H1 (cell line): ENCODE measurements around the gene JAKMIP2. TPM values are rescaled to one million over a fixed set of nuclear protein-coding genes. Genes with fewer than 3 reads are reported as not detected.

Experiments
- CTCF ChIA-PET: fragments of 300-600 bp; sonication (Branson Sonifier 250); formaldehyde crosslinking; loops from one replicate; lab custom pipeline; 2021; ENCODE audit not compliant: partially characterized antibody; lab: Charles Lee
- POLR2A ChIA-PET: fragments of 300-600 bp; sonication (Branson Sonifier 250); formaldehyde crosslinking; loops from one replicate; lab custom pipeline; 2021; ENCODE audit warnings: inconsistent platforms; ENCODE audit not compliant: partially characterized antibody; lab: Charles Lee
- DNase-seq, 2 experiments: peaks; one replicate each; pipeline versions ENCODE4 v3.0.0 to v3.0.0-alpha.2; 2010 to 2022; ENCODE audit warnings: low spot score in 2 of 2, low read depth in 1 of 2, mixed read lengths in 1 of 2
- FAIRE-seq: peaks from 2 replicates; lab custom pipeline; 2011; peaks lifted over from hg19 to GRCh38; lab: Jason Lieb, UNC
- H2AFZ ChIP-seq: 2 replicates; pipeline ENCODE4 v1.8.1; 2012; ENCODE audit warnings: low read length, inconsistent platforms
- H2AK5ac ChIP-seq: 2 replicates; pipeline ENCODE4 v1.6.1; 2013; ENCODE audit warnings: low read depth, low read length
- H2BK120ac ChIP-seq: replicated peaks from 2 replicates; pipeline ENCODE3; 2013; ENCODE audit warnings: low read depth, low read length, inconsistent platforms
- H2BK12ac ChIP-seq: 2 replicates; pipeline ENCODE4 v1.6.1; 2013; ENCODE audit warnings: low read depth, low read length
- H2BK15ac ChIP-seq: 2 replicates; pipeline ENCODE4 v1.6.1; 2013; ENCODE audit warnings: low read length
- H2BK20ac ChIP-seq: 2 replicates; pipeline ENCODE4 v1.6.1; 2013; ENCODE audit warnings: low read length
- H2BK5ac ChIP-seq: 2 replicates; pipeline ENCODE4 v1.6.1; 2013; ENCODE audit warnings: low read depth, low read length
- H3K14ac ChIP-seq: 2 replicates; pipeline ENCODE4 v1.6.1; 2013; ENCODE audit warnings: inconsistent platforms; ENCODE audit not compliant: insufficient read length
- H3K18ac ChIP-seq: 2 replicates; pipeline ENCODE4 v1.6.1; 2013; ENCODE audit warnings: low read length; ENCODE audit errors: extremely low read depth
- H3K23ac ChIP-seq: 2 replicates; pipeline ENCODE4 v1.6.1; 2013; ENCODE audit warnings: inconsistent platforms; ENCODE audit not compliant: insufficient read length
- H3K23me2 ChIP-seq: 2 replicates; pipeline ENCODE4 v1.6.1; 2013; ENCODE audit warnings: low read depth, low read length
- H3K27ac ChIP-seq: 2 replicates; pipeline ENCODE4 v1.6.1; 2011; ENCODE audit warnings: low read depth, low read length, inconsistent platforms
- H3K27me3 ChIP-seq, 4 experiments: replicated peaks in 1 of 4; 1 replicate in 1 of 4; 2 replicates in 3 of 4; pipeline versions ENCODE4 v1.6.1 to v1.8.1; 2011 to 2013; ENCODE audit warnings: low read length in 3 of 4, mild to moderate bottlenecking in 3 of 4, inconsistent platforms in 2 of 4, mixed read lengths in 2 of 4, moderate library complexity in 1 of 4; ENCODE audit not compliant: control insufficient read depth in 3 of 4, insufficient read depth in 3 of 4; ENCODE audit errors: extremely low read depth in 1 of 4
- H3K36me3 ChIP-seq, 4 experiments: 2 replicates each; pipeline versions ENCODE4 v1.6.1 to v1.8.1; 2011 to 2013; ENCODE audit warnings: mild to moderate bottlenecking in 4 of 4, low read length in 3 of 4, moderate library complexity in 2 of 4, control low read depth in 1 of 4, inconsistent platforms in 1 of 4; ENCODE audit not compliant: insufficient read depth in 4 of 4, control insufficient read depth in 2 of 4
- H3K4ac ChIP-seq: replicated peaks from 2 replicates; pipeline ENCODE3; 2013; ENCODE audit warnings: low read length, low read depth, mixed read lengths, inconsistent platforms; ENCODE audit not compliant: insufficient read length
- H3K4me1 ChIP-seq, 4 experiments: replicated peaks in 1 of 4; 1 replicate in 1 of 4; 2 replicates in 3 of 4; pipeline versions ENCODE4 v1.6.1 to v1.8.1; 2011 to 2013; ENCODE audit warnings: low read length in 3 of 4, inconsistent platforms in 2 of 4, mixed read lengths in 1 of 4; ENCODE audit not compliant: insufficient read depth in 4 of 4, control insufficient read depth in 3 of 4
- H3K4me2 ChIP-seq, 2 experiments: 2 replicates each; pipeline versions ENCODE4 v1.6.1 to v1.8.1; 2011 to 2013; ENCODE audit warnings: low read depth in 2 of 2, low read length in 2 of 2, control low read depth in 1 of 2, inconsistent platforms in 1 of 2, mild to moderate bottlenecking in 1 of 2; ENCODE audit not compliant: insufficient read depth in 1 of 2
- H3K4me3 ChIP-seq, 4 experiments: fragments of 200-600, 300-600 bp in 1 of 4; sonication (generic), shearing (Covaris generic), sonication (Bioruptor Twin) in 1 of 4; 2 replicates each; pipeline versions ENCODE4 v1.5.1 to v1.8.1; 2011 to 2016; ENCODE audit warnings: low read length in 4 of 4, low read depth in 3 of 4, control low read depth in 2 of 4, inconsistent platforms in 2 of 4, mild to moderate bottlenecking in 2 of 4, mixed read lengths in 1 of 4, moderate library complexity in 1 of 4; ENCODE audit not compliant: insufficient read depth in 2 of 4; ENCODE audit errors: extremely low read depth in 1 of 4
- H3K56ac ChIP-seq: replicated peaks from 2 replicates; pipeline ENCODE3; 2013; ENCODE audit warnings: low read depth, mild to moderate bottlenecking, mixed read lengths, low read length, inconsistent platforms; ENCODE audit not compliant: insufficient read length
- H3K79me1 ChIP-seq: 2 replicates; pipeline ENCODE4 v1.6.1; 2013; ENCODE audit warnings: low read depth, low read length, control low read depth
- H3K79me2 ChIP-seq, 2 experiments: 2 replicates each; pipeline versions ENCODE4 v1.6.1 to v1.8.1; 2012 to 2013; ENCODE audit warnings: low read length in 2 of 2, mild to moderate bottlenecking in 2 of 2, inconsistent platforms in 1 of 2; ENCODE audit not compliant: insufficient read depth in 2 of 2, control insufficient read depth in 1 of 2
- H3K9ac ChIP-seq, 4 experiments: replicated peaks in 1 of 4; 1 replicate in 1 of 4; 2 replicates in 3 of 4; pipeline versions ENCODE4 v1.6.1 to v1.8.1; 2011 to 2013; ENCODE audit warnings: low read depth in 3 of 4, low read length in 3 of 4, control low read depth in 2 of 4, mild to moderate bottlenecking in 2 of 4, moderate library complexity in 2 of 4, inconsistent platforms in 1 of 4; ENCODE audit errors: extremely low read depth in 1 of 4
- H3K9me3 ChIP-seq, 2 experiments: 2 replicates each; pipeline versions ENCODE4 v1.6.1 to v1.8.1; 2012 to 2013; ENCODE audit warnings: mild to moderate bottlenecking in 2 of 2, moderate library complexity in 2 of 2, control low read depth in 1 of 2, inconsistent platforms in 1 of 2, low read depth in 1 of 2, low read length in 1 of 2, mixed read lengths in 1 of 2; ENCODE audit not compliant: insufficient read depth in 2 of 2
- H4K20me1 ChIP-seq, 2 experiments: replicated peaks in 1 of 2; 2 replicates each; pipeline versions ENCODE3 to v1.8.1; 2011 to 2013; ENCODE audit warnings: inconsistent platforms in 2 of 2, low read length in 2 of 2, mild to moderate bottlenecking in 1 of 2; ENCODE audit not compliant: insufficient read depth in 2 of 2, control insufficient read depth in 1 of 2
- H4K5ac ChIP-seq: 2 replicates; pipeline ENCODE4 v1.6.1; 2013; ENCODE audit warnings: low read length, low read depth, mixed read lengths, inconsistent platforms; ENCODE audit not compliant: insufficient read length
- H4K8ac ChIP-seq: 2 replicates; pipeline ENCODE4 v1.8.0; 2013; ENCODE audit warnings: mild to moderate bottlenecking, moderate library complexity, low read length, inconsistent platforms; ENCODE audit not compliant: insufficient read depth; ENCODE audit errors: extremely low read depth
- H4K91ac ChIP-seq: replicated peaks from 2 replicates; pipeline ENCODE3; 2013; ENCODE audit warnings: low read length, mixed read lengths, inconsistent platforms; ENCODE audit not compliant: insufficient read length
- CHD1 ChIP-seq: IDR thresholded peaks from 2 replicates; pipeline ENCODE4 v1.6.1; 2012; ENCODE audit warnings: low read depth, low read length, improper control_type of control experiment
- HDAC6 ChIP-seq: IDR thresholded peaks from one replicate; pipeline ENCODE4 v1.7.1; 2012; ENCODE audit warnings: low read depth, mild to moderate bottlenecking, inconsistent platforms, low read length, moderate library complexity
- KDM4A ChIP-seq: IDR thresholded peaks from one replicate; pipeline ENCODE4 v1.7.1; 2012; ENCODE audit warnings: low read depth, mild to moderate bottlenecking, moderate library complexity, low read length, inconsistent platforms; ENCODE audit not compliant: severe bottlenecking
- KDM5A ChIP-seq: fragments of 200-600 bp; IDR thresholded peaks from 2 replicates; pipeline ENCODE4 v1.7.1; 2012; ENCODE audit warnings: mild to moderate bottlenecking, low read length, inconsistent platforms, mixed read lengths
- MAFK ChIP-seq: IDR thresholded peaks from 2 replicates; pipeline ENCODE4 v1.6.1; 2012; ENCODE audit warnings: low read depth, mild to moderate bottlenecking, improper control_type of control experiment, low read length
- POLR2A ChIP-seq, 2 experiments: IDR thresholded peaks; 1 replicate in 1 of 2; 2 replicates in 1 of 2; pipeline ENCODE4 v1.6.1; 2011; ENCODE audit warnings: low read depth in 2 of 2, low read length in 2 of 2, mild to moderate bottlenecking in 2 of 2; ENCODE audit errors: control extremely low read depth in 1 of 2
- RNF2 ChIP-seq: fragments of 200-900, 300-1000 bp; sonication (generic); IDR thresholded peaks from 2 replicates; pipeline ENCODE4 v1.7.1; 2016; ENCODE audit warnings: borderline replicate concordance, low read depth, mild to moderate bottlenecking, antibody characterized with exemption, low read length; ENCODE audit not compliant: poor library complexity, severe bottlenecking; ENCODE audit errors: missing control alignments
- SP2 ChIP-seq: IDR thresholded peaks from 2 replicates; pipeline ENCODE4 v1.6.1; 2012; ENCODE audit warnings: mild to moderate bottlenecking, low read length, inconsistent platforms
- WGBS, 2 experiments: shearing (Covaris generic) in 1 of 2; methylation state at CpG; one replicate each; pipeline versions ENCODE4 v1.1.6 to v1.1.7; 2013 to 2015; ENCODE audit warnings: low lambda C conversion rate in 2 of 2, mixed read lengths in 2 of 2, inconsistent platforms in 1 of 2, low coverage in 1 of 2, missing lambda C conversion rate in 1 of 2; ENCODE audit not compliant: insufficient replicate concordance in 2 of 2, insufficient coverage in 1 of 2, insufficient read length in 1 of 2; ENCODE audit errors: extremely low coverage in 1 of 2, missing lambda C conversion rate in 1 of 2; 5-methylcytosine and 5-hydroxymethylcytosine counted together
- polyA plus RNA-seq, 7 experiments: library from polyadenylated mRNA; depleted of rRNA in 3 of 7; stranded (reverse) in 5 of 7; unstranded in 2 of 7; fragments of >200 nt in 5 of 7; fragments of 200-250 nt in 2 of 7; gene quantifications; 1 replicate in 5 of 7; 2 replicates in 1 of 7; 4 replicates in 1 of 7; pipeline versions ENCODE4 v1.2.1 to v1.2.3, GENCODE V29; 2011 to 2013; ENCODE audit warnings: missing spikeins in 2 of 7, mixed read lengths in 2 of 7
- total RNA-seq: library from RNA; stranded (reverse); fragmentation: NEBNext Ultra II Directional; extraction: Animal tissue kit (Norgen Biotek cat#: 25700); gene quantifications from 2 replicates; pipeline ENCODE4 v1.2.1, GENCODE V29; 2021
- TF ChIP-seq, protein P1 (sequence below): IDR thresholded peaks from 2 replicates; pipeline ENCODE4 v1.6.1; 2012; ENCODE audit warnings: inconsistent platforms

Gene JAKMIP2
- total and polyA plus RNA-seq, 2 of the 8 experiments (the other 6 are each of a cell fraction or from before 2014, with no cell fraction given) = 2.4 to 13.6 TPM

DNA sequence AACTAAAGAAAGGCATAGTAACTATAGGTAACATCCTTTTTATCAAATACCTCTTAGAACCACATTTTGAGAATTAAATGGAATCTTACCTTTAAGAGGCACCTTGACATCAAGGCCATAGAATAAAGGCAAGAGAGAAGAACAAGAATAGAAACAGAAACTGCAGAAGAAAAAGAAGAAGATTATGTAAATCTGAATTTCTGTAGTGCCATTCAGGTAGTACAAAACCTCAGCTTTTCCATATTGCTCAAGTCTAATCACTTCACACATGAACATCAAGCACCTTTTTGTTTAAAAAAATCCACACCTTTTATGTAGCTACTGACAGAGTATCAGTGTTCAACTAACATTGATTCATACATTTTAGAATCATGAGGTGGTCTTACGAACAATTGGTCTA is 180.9 kb downstream of the JAKMIP2 start:
- no peak overlapping the region for H4K5ac ChIP-seq
- H2BK120ac ChIP-seq = no peak overlapping the region
- no peaks in the 10 kb centered on the region for H3K79me1 ChIP-seq
- WGBS, 2 experiments = 11% methylated on average over 1 of the region's 1 CpG; no CpG with 5 or more reads in 1 of the 2 experiments
- ChIA-PET CTCF (interaction anchor here (1.2 kb wide), 1 partner anchor 221 kb away, joined by 3 read pairs; no protein-coding TSS in a partner anchor), POLR2A (interaction anchor here (1.0 kb wide), 1 partner anchor 9 kb away, joined by 3 read pairs; no protein-coding TSS in a partner anchor)
- H3K14ac ChIP-seq = no peak overlapping the region
- H2AFZ ChIP-seq = no peak overlapping the region
- no peak overlapping the region for H3K23ac ChIP-seq
- no peak overlapping the region for H2BK5ac ChIP-seq
- H3K18ac ChIP-seq = no peak overlapping the region
- H3K4me2 ChIP-seq = no peak overlapping the region
- H3K9me3 ChIP-seq = no peaks in the 10 kb centered on the region
- H4K91ac ChIP-seq = no peak overlapping the region
- H4K20me1 ChIP-seq = peaks cover 2 to 7% of the 10 kb centered on the region in 2 experiments
- no peak overlapping the region for H3K4ac ChIP-seq
- H3K27me3 ChIP-seq = no peaks in the 10 kb centered on the region
- no peak overlapping the region for H3K9ac ChIP-seq
- peaks cover 3 to 49% (median 39%) of the 10 kb centered on the region in 4 experiments; a peak in 7 of 8 replicates for H3K36me3 ChIP-seq
- DNase-seq (no peak), FAIRE-seq (no peak)
- H2BK15ac ChIP-seq = no peak overlapping the region
- H3K23me2 ChIP-seq = no peaks in the 10 kb centered on the region
- no peak overlapping the region for H2BK20ac ChIP-seq
- no peak overlapping the region for H4K8ac ChIP-seq
- H3K56ac ChIP-seq = no peak overlapping the region
- no peaks in the 10 kb centered on the region for H3K4me1 ChIP-seq
- H2BK12ac ChIP-seq = no peak overlapping the region
- H3K4me3 ChIP-seq = no peak overlapping the region
- peaks cover 0 to 29% of the 10 kb centered on the region in 2 experiments; a peak in 2 of 4 replicates for H3K79me2 ChIP-seq
- H2AK5ac ChIP-seq = no peak overlapping the region
- H3K27ac ChIP-seq = no peak overlapping the region
- TF ChIP-seq RNF2 = no peak
- no peak for TF ChIP-seq POLR2A (IDR thresholded peaks at IDR 0.05; ENCODE audit: control extremely low read depth in 1 of 2, low read depth in 2 of 2, low read length in 2 of 2)
- TF ChIP-seq SP2 = no peak
- no peak for TF ChIP-seq MAFK
- TF ChIP-seq, protein P1, sequence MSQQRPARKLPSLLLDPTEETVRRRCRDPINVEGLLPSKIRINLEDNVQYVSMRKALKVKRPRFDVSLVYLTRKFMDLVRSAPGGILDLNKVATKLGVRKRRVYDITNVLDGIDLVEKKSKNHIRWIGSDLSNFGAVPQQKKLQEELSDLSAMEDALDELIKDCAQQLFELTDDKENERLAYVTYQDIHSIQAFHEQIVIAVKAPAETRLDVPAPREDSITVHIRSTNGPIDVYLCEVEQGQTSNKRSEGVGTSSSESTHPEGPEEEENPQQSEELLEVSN = no peak
- TF ChIP-seq HDAC6 = no peak
- no peak for TF ChIP-seq KDM4A
- no peak for TF ChIP-seq KDM5A
- TF ChIP-seq CHD1 = no peak
